Lower lobe of right lung (tissue), 2 donors: ENCODE measurements around the gene MICU1. TPM values are rescaled to one million over a fixed set of nuclear protein-coding genes. Genes with fewer than 3 reads are reported as not detected.

Experiments used
- ATAC-seq, 2 donors: fragments of 200-7000 bp; cut with Tn5 transposase; one replicate each; pipeline ENCODE4 v1.9.1; 2020 to 2022; ENCODE audit warnings: mild to moderate bottlenecking in 2 of 2, moderate library complexity in 2 of 2
- DNase-seq: peaks from one replicate; pipeline ENCODE4 v3.0.0-alpha.2; 2020
- H3K27ac ChIP-seq: fragments of 200-600 bp; one replicate; pipeline ENCODE4 v1.8.0; 2022
- H3K27me3 ChIP-seq: fragments of 200-600 bp; one replicate; pipeline ENCODE4 v1.8.0; 2022; ENCODE audit warnings: low read depth
- H3K36me3 ChIP-seq: fragments of 200-600 bp; one replicate; pipeline ENCODE4 v1.8.0; 2022; ENCODE audit warnings: mild to moderate bottlenecking
- H3K4me1 ChIP-seq: fragments of 200-600 bp; one replicate; pipeline ENCODE4 v1.8.0; 2022
- H3K4me3 ChIP-seq: fragments of 200-600 bp; one replicate; pipeline ENCODE4 v1.8.0; 2022; ENCODE audit warnings: mild to moderate bottlenecking
- H3K9me3 ChIP-seq: fragments of 200-600 bp; one replicate; pipeline ENCODE4 v1.8.0; 2022
- intact Hi-C: fragments of 100-400 bp; cut with DNase I; formaldehyde crosslinking; loops from one replicate; pipeline ENCODE4 v1.11.0; 2022
- total RNA-seq: library from RNA; stranded (reverse); fragmentation: NEBNext Ultra II Directional; extraction: Animal tissue kit (Norgen Biotek cat#: 25700); gene quantifications from one replicate; pipeline ENCODE4 v1.2.1, GENCODE V29; 2021
- TF ChIP-seq, protein P1 (sequence below): fragments of 200-600 bp; IDR thresholded peaks from one replicate; pipeline ENCODE4 v1.8.0; 2022; ENCODE audit warnings: antibody characterized with exemption, mild to moderate bottlenecking
- donor health status: DM: no; HTN: yes; CAD: no; lungs with severe emphysema.

Gene MICU1
- total RNA-seq, 1 donor from 2014 or later, result 57.1 TPM

DNA sequence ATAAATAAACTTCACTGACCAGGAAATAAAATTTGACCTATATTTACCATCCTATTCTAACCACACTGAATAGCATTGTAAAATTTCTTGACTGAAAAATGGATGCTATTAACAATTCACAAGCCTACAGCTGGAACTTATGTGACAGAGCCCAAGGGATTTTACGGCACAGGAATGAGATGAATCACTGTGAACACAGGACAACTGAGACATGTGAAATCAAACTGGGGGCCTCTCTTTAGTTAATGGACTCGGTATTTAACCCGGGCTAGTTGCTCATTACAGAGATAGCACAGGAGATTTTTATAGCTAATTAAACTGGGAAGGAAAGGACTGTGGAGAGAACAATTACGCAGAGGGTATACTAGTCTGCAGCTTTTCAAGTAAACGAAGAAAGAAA, 100.6 kb downstream of the MICU1 start:
- TF ChIP-seq, protein P1, sequence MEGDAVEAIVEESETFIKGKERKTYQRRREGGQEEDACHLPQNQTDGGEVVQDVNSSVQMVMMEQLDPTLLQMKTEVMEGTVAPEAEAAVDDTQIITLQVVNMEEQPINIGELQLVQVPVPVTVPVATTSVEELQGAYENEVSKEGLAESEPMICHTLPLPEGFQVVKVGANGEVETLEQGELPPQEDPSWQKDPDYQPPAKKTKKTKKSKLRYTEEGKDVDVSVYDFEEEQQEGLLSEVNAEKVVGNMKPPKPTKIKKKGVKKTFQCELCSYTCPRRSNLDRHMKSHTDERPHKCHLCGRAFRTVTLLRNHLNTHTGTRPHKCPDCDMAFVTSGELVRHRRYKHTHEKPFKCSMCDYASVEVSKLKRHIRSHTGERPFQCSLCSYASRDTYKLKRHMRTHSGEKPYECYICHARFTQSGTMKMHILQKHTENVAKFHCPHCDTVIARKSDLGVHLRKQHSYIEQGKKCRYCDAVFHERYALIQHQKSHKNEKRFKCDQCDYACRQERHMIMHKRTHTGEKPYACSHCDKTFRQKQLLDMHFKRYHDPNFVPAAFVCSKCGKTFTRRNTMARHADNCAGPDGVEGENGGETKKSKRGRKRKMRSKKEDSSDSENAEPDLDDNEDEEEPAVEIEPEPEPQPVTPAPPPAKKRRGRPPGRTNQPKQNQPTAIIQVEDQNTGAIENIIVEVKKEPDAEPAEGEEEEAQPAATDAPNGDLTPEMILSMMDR, result no peak
- no peak overlapping the region for H3K27ac ChIP-seq
- intact Hi-C loops, result no loop called here
- H3K36me3 ChIP-seq, result no peaks in the 10 kb centered on the region
- ATAC-seq, result no peak
- no peak for DNase-seq
- H3K27me3 ChIP-seq, result no peaks in the 10 kb centered on the region
- H3K4me1 ChIP-seq, result no peaks in the 10 kb centered on the region
- H3K9me3 ChIP-seq, result no peaks in the 10 kb centered on the region
- no peak overlapping the region for H3K4me3 ChIP-seq

DNA sequence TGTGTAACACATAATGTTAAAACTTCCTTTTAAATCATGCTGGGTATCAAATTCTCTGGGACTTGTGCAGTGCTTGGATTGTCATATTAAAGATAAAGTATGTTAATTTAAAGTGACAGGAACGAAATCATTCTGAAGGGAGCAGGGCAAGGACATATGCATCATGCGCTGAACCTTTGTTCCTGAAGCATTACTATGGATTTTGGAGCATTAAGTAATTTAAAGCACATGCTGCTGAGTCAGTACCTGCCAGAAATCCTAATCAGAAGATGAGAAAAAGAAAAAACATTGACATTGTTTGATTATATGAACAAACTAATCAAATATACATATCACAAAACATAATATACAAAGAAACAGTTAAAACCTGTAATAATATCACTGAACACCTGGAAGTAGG, 101.4 kb downstream of the MICU1 start:
- H3K9me3 ChIP-seq, result no peaks in the 10 kb centered on the region
- DNase-seq (no peak), ATAC-seq (no peak)
- no peaks in the 10 kb centered on the region for H3K36me3 ChIP-seq
- no peaks in the 10 kb centered on the region for H3K4me1 ChIP-seq
- no peaks in the 10 kb centered on the region for H3K27me3 ChIP-seq
- H3K27ac ChIP-seq, result no peak overlapping the region
- no peak overlapping the region for H3K4me3 ChIP-seq
- TF ChIP-seq, protein P1, result no peak
- intact Hi-C loops, result no loop called here

DNA sequence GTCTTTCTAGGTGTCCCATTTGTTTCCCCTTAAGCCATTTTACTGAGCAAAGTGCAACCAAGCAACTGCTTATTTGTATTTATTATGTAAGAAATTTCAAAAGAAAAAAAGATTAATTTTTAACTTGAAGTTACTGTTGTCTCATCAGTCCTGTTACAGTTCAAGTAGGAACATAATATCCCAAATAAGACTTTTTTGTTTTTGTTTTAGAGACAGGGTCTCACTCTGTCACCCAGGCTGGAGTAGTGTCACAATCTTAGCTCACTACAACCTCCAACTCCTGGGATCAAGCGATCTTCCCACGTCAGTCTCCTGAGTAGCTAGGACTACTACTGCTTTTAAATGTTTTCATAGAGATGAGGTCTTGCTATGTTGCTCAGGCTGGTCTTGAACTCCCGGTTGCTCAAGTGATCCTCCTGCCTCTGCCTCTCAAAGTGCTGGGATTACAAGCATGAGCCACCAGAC, 101.9 kb downstream of the MICU1 start:
- TF ChIP-seq, protein P1, result no peak
- Histone ChIP-seq H3K27me3 (no peaks in the 10 kb centered on the region), H3K27ac (no peak overlapping the region), H3K4me3 (no peak overlapping the region), H3K36me3 (no peaks in the 10 kb centered on the region), H3K4me1 (no peaks in the 10 kb centered on the region), H3K9me3 (no peaks in the 10 kb centered on the region)
- no peak for ATAC-seq
- intact Hi-C loops, result no loop called here
- DNase-seq, result no peak

DNA sequence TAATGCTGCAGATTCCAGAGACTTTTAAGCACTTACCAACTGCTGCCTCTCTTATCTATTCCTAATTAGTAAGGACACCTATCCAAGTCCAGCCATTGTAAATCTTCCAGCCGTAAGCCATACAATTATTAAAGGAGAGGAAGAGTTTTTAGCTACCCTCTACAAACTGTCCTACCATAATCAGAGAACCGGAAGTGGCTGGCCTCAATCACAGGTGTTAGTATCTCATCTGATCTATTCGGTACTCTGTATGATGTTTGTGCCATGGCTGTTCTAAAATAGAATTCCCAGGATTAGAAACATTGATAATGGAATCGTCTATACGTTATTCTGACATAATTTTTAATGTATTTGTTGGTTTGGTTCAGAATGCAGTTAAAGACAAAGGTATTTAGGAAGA, 102.8 kb downstream of the MICU1 start:
- intact Hi-C loops, result no loop called here
- DNase-seq (no peak), ATAC-seq (no peak)
- no peaks in the 10 kb centered on the region for H3K4me1 ChIP-seq
- H3K27ac ChIP-seq, result no peak overlapping the region
- H3K36me3 ChIP-seq, result no peaks in the 10 kb centered on the region
- H3K9me3 ChIP-seq, result no peaks in the 10 kb centered on the region
- TF ChIP-seq, protein P1, result no peak
- H3K4me3 ChIP-seq, result no peak overlapping the region
- no peaks in the 10 kb centered on the region for H3K27me3 ChIP-seq

DNA sequence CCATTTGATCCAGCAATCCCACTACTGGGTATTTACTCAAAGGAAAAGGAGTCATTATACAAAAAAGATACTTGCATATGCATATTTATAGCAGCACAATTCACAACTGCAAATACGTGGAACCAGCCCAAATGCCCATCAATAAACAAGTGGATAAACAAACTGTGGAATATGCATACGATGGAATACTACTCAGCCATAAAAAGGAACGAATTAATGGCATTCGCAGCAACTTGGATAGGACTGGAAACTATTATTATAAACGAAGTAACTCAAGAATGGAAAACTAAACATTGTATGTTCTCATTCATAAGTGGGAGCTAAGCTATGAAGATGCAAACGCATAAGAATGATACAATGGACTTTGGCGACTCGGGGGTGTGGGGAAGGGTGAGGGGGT, 108.6 kb downstream of the MICU1 start:
- TF ChIP-seq, protein P1, result no peak
- no peaks in the 10 kb centered on the region for H3K36me3 ChIP-seq

DNA sequence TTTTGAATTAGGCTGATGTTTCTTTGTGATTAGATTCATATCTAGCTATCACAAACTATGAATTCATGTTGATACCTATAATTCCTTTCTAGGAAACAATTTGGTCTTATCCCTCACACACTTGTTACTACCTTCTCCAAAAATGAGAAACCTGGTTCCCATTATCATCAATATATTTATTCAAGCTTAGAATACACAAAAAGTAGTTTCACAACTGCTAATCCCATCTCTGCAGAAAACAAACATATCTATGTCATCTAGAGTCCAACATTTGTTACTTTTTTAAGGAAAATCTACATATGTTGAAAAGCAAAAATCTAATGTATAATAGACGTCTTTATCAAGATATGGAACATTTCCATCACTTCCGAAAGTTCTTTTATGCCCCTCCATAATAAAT, 110.4 kb downstream of the MICU1 start:
- no peaks in the 10 kb centered on the region for H3K36me3 ChIP-seq
- no peak overlapping the region for H3K27ac ChIP-seq
- no peak overlapping the region for H3K4me3 ChIP-seq
- TF ChIP-seq, protein P1, result no peak
- H3K9me3 ChIP-seq, result no peaks in the 10 kb centered on the region
- no peak for DNase-seq
- intact Hi-C loops, result no loop called here
- ATAC-seq, result no peak
- no peaks in the 10 kb centered on the region for H3K27me3 ChIP-seq
- no peaks in the 10 kb centered on the region for H3K4me1 ChIP-seq

More for the DNA sequence above, 108.6 kb downstream of the MICU1 start:
- intact Hi-C loops, result no loop called here
- no peak for DNase-seq
- Histone ChIP-seq H3K9me3 (no peaks in the 10 kb centered on the region), H3K27ac (no peak overlapping the region), H3K4me1 (no peaks in the 10 kb centered on the region), H3K4me3 (no peak overlapping the region), H3K27me3 (no peaks in the 10 kb centered on the region)
- no peak for ATAC-seq
